NCI-H345 (cell line): ENCODE results near the gene STK17A.

Source experiments
- DNase-seq: peaks from one replicate; lab custom pipeline; 2025; lab: John Stamatoyannopoulos, UW

The STK17A gene

GRCh38 chr7:43634384-43634783 is 51.5 kb downstream of the STK17A start:
- no peak for DNase-seq

DNA sequence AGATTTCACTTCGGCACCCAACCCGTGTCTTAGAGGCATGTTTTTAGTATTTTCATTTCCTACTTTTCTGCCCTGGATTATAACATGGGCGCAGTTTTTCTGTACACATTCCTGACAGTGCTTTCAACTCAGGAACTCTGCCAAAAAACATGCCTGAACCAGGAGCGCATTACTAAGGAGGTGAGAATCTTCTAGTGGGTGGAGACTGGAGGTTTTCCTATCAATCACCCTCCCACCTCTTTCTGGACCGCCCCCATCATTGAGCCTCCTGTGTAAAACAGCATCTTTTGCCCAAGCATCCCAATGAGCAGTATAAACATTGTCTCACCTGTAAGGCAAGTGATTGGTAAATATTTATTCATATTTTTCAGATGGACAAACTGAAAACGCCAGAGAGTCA is 53.2 kb downstream of the STK17A start:
- DNase-seq = no peak

GRCh38 chr7:43637114-43637806 is 54.4 kb downstream of the STK17A start:
- DNase-seq = no peak

DNA sequence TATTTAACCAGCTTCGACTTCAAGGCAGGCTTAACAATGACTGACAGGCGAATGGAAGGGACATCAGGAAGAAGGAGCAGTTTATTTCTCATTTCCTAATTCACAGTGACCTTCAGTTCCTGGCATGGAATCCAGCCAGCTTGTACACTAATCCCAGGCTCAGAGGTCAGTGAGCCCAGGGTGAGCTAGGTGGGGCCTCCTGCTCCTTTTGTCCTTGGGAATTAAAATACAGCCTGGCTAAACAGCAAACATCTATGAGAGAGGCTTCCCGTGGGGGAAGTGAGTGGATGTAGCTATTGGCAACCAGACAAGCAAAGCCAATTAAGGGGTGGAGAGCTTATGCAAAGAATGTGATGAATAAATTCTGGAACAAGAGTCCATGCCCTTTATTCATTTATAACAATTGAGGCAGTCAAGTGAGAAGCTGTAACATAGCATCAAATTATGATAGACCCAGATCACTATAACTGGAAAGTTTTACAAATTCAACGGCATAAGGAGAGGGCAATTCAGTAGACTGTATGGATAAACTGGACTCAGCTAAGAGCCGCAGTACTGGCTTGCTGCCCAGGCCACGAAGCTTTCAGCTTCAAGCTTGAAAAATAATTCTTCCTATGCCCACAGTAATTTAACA is 57.1 kb downstream of the STK17A start:
- DNase-seq = peak; percentile 90

DNA sequence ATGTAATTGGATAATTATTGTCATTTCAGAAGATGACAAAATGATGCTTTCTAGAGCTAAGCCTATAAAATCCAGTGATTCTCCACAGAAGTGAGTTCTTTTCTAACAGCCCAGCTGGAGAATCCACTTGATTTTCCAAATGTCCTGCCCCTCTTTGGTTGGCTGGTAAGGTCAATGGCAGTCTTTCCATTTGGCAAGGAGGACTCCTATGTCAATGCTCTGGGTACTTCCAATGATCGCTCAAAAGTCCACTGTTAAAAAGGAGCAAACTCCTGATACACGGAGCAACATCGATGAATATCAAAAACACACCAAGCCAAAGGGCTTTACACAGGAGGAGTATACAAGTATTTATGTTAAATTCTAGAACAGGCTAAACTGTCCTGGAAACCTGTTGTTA is 57.8 kb downstream of the STK17A start:
- DNase-seq = no peak

DNA sequence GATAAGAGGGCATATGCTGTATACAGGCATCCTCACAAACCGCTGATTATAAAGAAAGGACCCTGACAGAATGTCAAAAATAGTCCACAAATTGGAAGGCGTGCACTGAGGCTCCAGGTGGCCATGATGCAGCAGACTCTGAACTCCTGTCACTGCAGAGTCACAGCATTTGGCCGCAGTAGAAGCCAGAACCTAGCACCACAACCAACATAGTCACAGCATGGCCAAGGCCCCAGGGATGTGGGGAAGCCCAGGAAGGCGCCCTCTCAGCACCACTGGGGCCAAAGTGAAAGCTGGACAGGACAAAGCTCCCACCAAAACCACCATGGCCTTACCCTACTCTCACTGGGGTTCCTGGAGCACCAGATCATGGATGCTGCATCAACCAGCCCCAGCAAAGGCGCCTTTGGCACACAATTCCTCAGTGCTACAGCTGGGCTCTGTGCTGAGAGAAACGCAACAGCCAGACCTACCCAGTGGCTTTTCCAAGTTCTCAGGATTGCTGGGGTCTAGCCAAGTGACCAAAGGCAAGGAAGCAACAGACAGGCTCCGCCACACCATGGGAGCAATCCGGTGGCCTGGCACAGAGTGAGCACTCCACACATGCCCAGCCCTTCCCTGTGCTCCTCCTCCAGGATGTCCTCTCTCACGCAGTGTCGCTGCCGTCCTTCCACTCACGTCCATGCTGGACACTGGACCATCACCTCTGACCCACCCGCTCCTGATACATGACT is 60.2 kb downstream of the STK17A start:
- DNase-seq = no peak

- DNase-seq = no peak
Measured at GRCh38 chr7:43643846-43644245, 60.9 kb downstream of the STK17A start.

GRCh38 chr7:43645699-43646226 is 62.9 kb downstream of the STK17A start:
- DNase-seq = no peak

DNA sequence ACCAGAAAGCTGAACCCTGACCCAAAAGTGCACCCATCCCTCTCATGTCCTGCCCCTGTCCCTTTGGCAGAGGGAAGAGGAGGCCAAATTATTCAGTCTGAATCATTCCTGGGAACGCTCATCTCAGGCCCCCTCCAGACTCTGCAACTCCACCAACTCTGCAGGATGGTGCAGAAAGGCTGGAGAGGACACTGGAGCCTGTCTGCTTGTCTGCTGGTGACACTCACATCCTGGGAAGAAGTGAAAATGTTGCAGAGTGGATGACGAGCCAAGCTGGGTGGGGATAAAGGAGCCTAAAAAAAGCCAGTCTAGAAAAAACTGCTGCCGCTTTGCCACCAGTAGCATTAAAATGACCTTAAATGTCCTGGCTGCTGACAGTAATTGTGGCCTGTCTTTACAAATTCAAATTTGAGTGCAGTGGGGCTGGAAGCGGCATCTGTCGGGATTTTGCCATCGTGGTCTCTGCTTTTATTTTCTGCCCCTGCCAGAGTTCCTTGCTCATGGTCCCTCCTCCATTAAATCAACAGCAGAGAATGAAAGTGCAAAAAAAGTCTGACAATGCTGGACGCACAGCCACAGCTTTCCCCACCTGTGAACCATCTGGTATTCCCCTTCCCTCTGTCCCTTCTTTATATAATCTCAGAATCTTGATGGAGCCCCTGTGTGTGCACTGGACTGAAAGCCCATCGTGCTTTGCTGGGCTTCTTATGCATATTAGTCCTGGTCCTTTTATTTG is 63.9 kb downstream of the STK17A start:
- DNase-seq = no peak

- no peak for DNase-seq
Measured at GRCh38 chr7:43647339-43647672, 64.4 kb downstream of the STK17A start.

DNA sequence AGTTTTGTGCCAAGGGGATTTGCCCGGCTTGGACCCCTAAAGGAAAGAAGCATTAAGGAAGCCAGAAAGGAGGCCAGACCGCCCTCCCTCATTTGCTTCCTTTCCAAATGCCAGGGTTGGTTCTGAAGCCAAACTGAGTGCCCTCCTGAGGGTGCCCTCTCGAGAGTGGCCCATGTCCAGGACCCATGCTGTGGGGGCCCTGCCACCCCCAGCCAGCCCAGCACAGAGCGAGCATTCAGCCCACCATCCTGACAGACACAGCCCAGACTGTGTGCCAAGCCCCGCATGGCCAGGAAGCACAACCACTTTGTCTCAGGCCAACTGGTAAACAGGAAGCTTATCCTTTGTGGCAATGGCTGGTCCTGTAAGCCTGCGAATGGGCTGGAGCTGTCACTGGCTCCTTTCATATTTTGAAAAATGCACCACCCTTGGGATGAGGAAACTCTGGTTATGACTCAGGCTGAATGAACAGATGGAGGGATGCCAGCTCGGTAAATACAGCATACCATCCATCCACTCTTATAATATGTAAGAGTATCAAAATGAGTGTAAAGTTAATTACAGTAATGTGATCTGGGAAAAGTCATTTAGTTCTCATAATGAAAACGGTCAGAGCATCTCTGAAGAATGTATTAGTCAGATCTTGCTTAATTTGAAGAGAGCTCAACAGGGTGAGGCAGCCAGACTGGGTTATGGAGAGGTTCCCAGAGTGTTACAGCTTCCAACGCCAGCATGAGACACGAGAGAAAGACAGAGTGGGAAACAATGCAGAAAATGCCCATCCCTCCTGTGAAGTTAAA is 65.0 kb downstream of the STK17A start:
- DNase-seq = peak; percentile 14

DNA sequence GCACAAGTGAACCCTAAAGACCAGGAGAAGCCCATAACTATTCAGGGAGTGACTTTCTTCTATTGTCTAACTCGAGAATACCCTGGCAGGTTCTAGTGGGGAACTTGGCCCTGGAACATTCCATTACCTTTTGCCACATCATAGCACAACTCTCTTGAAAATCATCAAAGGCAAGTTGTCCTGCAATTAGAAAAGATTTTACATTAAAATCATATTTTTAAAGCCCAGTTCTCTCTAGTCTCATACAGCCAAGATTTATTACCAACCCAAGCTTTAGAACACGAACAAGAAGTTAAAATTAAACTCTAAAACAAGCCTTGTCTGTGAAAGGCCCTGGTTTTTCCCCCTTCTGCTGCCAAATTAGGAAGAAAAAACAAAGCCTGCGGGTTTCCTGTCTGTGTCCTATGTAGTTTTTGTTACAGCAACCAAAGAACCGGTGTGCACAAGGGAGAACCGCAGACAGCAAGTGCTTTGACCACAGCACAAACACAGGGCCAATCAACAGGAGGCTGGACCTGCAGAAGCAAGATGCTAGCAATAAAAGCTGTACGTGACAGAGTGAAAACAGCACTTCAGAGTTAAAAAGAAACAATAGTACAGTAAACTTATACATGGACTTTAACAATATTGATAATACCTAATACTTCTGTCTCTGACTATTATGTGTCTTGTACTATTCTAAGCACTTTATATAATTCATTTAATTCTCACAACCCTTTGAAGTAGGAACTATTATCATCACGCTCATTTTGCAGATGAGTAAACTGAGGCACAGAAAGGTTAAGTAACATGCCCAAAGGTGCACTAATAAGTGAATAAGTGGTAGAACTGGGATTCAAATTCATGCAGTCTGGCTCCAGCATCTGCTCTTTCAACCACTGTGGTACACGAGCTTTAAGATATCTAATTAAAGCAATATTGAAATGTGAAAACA is 65.8 kb downstream of the STK17A start:
- no peak for DNase-seq

GRCh38 chr7:43649755-43650274 is 66.9 kb downstream of the STK17A start:
- DNase-seq = no peak

DNA sequence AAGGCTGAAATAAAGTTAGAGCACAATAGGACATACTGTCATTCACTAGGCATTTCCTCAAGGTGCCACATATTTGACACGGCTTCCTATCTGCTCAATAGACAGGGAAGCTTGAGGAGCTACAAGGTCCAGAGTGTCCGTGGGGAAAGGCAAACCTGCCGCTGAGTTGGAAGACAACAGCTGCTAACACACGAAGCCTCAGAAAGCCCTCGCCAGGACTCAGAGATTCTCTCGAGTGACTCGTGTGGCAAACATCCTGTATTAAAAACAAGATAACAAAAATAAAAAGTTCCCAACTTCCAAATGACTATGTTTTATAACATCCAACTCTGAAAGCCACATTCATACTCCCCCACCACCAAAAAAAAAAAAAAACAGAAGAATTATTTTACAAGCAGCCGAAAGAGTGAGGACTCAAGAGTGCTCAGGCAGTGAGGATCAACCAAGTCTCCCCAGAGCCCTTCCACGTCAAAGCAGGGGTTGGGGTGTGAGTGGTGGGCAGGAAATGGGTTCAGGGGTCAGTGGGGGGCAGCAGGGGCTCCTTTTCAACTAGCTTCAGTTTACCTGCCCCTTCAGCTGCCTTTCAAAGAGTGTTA is 67.6 kb downstream of the STK17A start:
- no peak for DNase-seq

GRCh38 chr7:43652364-43652763 is 69.5 kb downstream of the STK17A start:
- DNase-seq = no peak

DNA sequence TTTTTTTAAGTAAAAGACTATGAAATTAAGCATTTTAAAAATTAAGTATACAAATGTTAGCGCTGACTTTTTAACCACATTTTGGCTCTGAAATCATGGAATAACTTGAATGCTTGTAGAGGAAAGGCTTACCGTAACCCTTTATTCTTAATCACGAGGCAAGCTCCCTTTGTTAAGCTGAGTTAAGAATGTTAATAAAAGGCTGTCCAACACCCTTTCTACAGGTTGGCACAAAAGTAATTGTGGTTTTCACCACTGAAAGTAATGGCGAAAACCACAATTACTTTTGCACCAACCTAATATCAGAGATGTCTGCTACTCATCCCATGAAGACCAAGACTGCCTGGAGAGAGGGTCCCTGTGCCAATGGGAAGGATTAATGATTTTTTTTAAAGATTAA is 70.6 kb downstream of the STK17A start:
- no peak for DNase-seq

GRCh38 chr7:43653891-43654504 is 71.1 kb downstream of the STK17A start:
- DNase-seq = no peak

DNA sequence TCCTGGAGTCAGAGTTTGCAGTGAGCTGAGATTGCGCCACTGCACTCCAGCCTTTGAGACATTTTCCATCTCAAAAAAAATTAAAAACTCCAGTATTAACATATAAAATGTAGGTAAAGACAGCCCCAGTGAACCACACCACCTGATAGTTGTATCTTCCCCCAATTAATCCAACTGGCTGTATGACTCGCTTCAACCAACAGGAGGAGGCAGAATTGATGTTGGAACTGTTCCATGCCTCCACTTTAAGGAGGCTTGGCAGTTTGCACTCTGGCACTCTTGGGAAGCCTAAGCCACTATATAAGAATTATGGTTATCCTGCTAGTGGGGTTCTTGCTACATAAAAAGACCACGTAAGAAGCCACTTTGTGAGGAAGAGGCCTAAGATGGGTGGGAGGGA is 72.7 kb downstream of the STK17A start:
- DNase-seq = no peak

GRCh38 chr7:43656997-43657396 is 74.1 kb downstream of the STK17A start:
- DNase-seq = no peak
